OCI-LY3 (cell line): Measurements from ENCODE around the gene CCDC174.

ENCODE experiments used
- EZH2phosphoT487 ChIP-seq: fragments of 200-600 bp; shearing (Covaris generic); IDR thresholded peaks from 2 replicates; pipeline ENCODE4 v1.6.1; 2018; ENCODE audit warnings: antibody characterized with exemption, mixed run types, low read depth
- TF ChIP-seq, protein P1 (sequence below): fragments of 200-600, 300-600 bp; sonication (generic); IDR thresholded peaks from 2 replicates; pipeline ENCODE4 v1.5.1; 2014; ENCODE audit warnings: antibody characterized with exemption, low read length, low read depth

DNA sequence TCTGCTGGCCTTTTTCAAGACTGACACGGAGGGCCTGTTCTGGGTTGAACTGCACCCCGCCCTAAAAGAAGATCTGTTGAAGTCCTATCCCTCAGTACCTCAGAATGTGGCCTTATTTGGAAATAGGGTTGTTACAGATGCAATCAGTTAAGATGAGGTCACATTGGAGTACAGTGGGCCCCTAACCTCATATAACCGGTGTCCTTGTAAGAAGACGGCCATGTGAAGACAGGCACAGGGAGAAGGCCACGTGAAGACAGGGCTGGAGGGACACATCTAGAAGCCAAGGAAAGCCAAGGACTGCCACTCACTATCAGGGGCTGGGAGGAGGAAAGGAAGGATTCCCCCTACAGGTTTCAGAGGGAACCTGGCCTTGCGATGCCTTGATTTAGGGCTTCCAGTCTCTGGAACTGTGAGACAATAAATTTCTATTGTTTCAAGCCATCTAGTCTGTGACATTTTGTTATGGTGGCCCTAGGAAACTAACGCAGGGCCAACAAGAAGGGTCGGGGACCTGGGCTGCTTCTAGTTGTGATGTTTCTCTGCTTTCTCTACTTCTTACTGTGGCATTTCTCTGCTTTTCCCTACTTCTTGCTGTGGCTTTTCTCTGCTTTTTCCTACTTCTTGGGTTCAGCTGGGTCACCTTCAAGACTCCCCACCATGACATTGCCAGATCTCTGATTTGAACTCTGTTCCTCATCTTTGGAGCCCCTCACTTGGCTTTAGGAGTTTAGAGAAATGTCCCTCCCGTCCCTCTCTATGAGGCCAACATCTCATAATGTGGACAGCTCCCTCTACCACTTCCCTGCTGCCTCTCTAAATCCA lies 4.8 kb upstream of the CCDC174 start:
- TF ChIP-seq, protein P1, sequence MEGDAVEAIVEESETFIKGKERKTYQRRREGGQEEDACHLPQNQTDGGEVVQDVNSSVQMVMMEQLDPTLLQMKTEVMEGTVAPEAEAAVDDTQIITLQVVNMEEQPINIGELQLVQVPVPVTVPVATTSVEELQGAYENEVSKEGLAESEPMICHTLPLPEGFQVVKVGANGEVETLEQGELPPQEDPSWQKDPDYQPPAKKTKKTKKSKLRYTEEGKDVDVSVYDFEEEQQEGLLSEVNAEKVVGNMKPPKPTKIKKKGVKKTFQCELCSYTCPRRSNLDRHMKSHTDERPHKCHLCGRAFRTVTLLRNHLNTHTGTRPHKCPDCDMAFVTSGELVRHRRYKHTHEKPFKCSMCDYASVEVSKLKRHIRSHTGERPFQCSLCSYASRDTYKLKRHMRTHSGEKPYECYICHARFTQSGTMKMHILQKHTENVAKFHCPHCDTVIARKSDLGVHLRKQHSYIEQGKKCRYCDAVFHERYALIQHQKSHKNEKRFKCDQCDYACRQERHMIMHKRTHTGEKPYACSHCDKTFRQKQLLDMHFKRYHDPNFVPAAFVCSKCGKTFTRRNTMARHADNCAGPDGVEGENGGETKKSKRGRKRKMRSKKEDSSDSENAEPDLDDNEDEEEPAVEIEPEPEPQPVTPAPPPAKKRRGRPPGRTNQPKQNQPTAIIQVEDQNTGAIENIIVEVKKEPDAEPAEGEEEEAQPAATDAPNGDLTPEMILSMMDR = no peak
- no peak for TF ChIP-seq EZH2phosphoT487
